Cardiac muscle cell (in vitro differentiated cells and primary cell): ENCODE data around the gene UBALD2. TPM values are rescaled to one million over a fixed set of nuclear protein-coding genes. Genes with fewer than 3 reads are reported as not detected.
A peak's percentile ranks its signal among the peaks of the same experiment; 100 is the strongest.
"Not testable (repeated sequence)": the region's sequence is repeated elsewhere in the genome, so short reads cannot be mapped to it uniquely, and the experiment has no call there.

Experiments used
- DNase-seq, 2 donors: peaks; one replicate each; pipeline versions ENCODE4 v3.0.0 to v3.0.0-alpha.2; 2010 to 2017; ENCODE audit warnings: low read depth in 1 of 2, low spot score in 1 of 2
- H3K27ac ChIP-seq: fragments of 200-600 bp; sonication (generic); 2 replicates; pipeline ENCODE4 v1.5.1; 2016
- H3K27me3 ChIP-seq: fragments of 200-600 bp; sonication (generic); 2 replicates; pipeline ENCODE4 v1.6.0; 2016; ENCODE audit warnings: control low read depth
- H3K36me3 ChIP-seq: fragments of 200-600 bp; sonication (generic); 2 replicates; pipeline ENCODE4 v1.5.1; 2016; ENCODE audit warnings: control low read depth
- H3K4me1 ChIP-seq: fragments of 200-600 bp; sonication (generic); 2 replicates; pipeline ENCODE4 v1.8.1; 2017; ENCODE audit warnings: low read depth, mild to moderate bottlenecking, mixed run types
- H3K4me3 ChIP-seq: fragments of 200-600 bp; sonication (generic); 2 replicates; pipeline ENCODE4 v1.5.1; 2016; ENCODE audit warnings: mild to moderate bottlenecking
- H3K9me3 ChIP-seq: fragments of 200-600 bp; sonication (generic); 2 replicates; pipeline ENCODE4 v1.5.1; 2017; ENCODE audit warnings: low read depth, mild to moderate bottlenecking, control low read depth
- polyA plus RNA-seq: library from polyadenylated mRNA; unstranded; fragments of >200 nt; fragmentation: Nextera tagmentation; extraction: Ambion mirVana; gene quantifications from 2 replicates; pipeline ENCODE4 v1.2.1, GENCODE V29; 2016
- total RNA-seq: library from RNA; depleted of rRNA; stranded (reverse); fragments of >200 nt; gene quantifications from 2 replicates; pipeline ENCODE4 v1.2.3, GENCODE V29; 2016
- TF ChIP-seq, protein P1 (sequence below): IDR thresholded peaks from 2 replicates; pipeline ENCODE4 v1.5.1; 2012; ENCODE audit warnings: low read depth, mild to moderate bottlenecking, low read length

Gene UBALD2
- total and polyA plus RNA-seq, 2 experiments from 2014 or later, result 13.2 to 23.2 TPM

DNA sequence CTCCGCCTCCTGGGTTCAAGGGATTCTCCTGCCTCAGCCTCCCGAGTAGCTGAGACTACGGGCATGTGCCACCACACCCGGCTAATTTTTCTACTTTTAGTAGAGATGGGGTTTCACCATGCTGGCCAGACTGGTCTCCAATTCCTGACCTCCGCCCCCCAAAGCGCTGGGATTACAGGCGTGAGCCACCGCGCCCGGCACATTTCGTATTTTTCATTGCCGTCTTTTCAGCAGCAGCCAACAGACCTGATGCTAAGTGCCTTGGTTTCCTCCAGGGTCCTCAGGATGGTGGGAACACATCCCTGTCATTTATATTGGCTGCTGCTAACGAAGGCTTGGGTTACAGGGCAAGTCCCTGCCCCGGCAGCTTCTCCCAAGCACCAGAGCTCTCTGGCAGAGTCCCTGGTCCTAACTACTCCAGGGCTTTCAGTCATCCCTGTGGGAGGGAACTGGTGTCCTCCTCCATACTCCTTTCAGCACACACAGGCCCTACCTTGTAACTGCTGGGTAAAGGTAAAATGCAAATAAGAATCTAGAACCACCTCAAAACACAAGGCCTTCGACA is 23.4 kb upstream of the UBALD2 start:
- peaks cover 9% of the 10 kb centered on the region for H3K4me1 ChIP-seq
- H3K4me3 ChIP-seq, result no peak overlapping the region
- TF ChIP-seq, protein P1, sequence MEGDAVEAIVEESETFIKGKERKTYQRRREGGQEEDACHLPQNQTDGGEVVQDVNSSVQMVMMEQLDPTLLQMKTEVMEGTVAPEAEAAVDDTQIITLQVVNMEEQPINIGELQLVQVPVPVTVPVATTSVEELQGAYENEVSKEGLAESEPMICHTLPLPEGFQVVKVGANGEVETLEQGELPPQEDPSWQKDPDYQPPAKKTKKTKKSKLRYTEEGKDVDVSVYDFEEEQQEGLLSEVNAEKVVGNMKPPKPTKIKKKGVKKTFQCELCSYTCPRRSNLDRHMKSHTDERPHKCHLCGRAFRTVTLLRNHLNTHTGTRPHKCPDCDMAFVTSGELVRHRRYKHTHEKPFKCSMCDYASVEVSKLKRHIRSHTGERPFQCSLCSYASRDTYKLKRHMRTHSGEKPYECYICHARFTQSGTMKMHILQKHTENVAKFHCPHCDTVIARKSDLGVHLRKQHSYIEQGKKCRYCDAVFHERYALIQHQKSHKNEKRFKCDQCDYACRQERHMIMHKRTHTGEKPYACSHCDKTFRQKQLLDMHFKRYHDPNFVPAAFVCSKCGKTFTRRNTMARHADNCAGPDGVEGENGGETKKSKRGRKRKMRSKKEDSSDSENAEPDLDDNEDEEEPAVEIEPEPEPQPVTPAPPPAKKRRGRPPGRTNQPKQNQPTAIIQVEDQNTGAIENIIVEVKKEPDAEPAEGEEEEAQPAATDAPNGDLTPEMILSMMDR, result no peak
- no peak for DNase-seq
- H3K9me3 ChIP-seq, result no peaks in the 10 kb centered on the region
- no peaks in the 10 kb centered on the region for H3K36me3 ChIP-seq
- H3K27me3 ChIP-seq, result peaks cover 29% of the 10 kb centered on the region
- H3K27ac ChIP-seq, result no peak overlapping the region

GRCh38 chr17:76243826-76244679 is 21.1 kb upstream of the UBALD2 start:
- H3K4me3 ChIP-seq, result no peak overlapping the region
- no peaks in the 10 kb centered on the region for H3K9me3 ChIP-seq
- no peak overlapping the region for H3K27ac ChIP-seq
- H3K36me3 ChIP-seq, result no peaks in the 10 kb centered on the region
- H3K27me3 ChIP-seq, result peaks cover 10% of the 10 kb centered on the region
- TF ChIP-seq, protein P1, result no peak
- H3K4me1 ChIP-seq, result peaks cover 14% of the 10 kb centered on the region
- peak in 1 of 2 donors; percentile 26 for DNase-seq

DNA sequence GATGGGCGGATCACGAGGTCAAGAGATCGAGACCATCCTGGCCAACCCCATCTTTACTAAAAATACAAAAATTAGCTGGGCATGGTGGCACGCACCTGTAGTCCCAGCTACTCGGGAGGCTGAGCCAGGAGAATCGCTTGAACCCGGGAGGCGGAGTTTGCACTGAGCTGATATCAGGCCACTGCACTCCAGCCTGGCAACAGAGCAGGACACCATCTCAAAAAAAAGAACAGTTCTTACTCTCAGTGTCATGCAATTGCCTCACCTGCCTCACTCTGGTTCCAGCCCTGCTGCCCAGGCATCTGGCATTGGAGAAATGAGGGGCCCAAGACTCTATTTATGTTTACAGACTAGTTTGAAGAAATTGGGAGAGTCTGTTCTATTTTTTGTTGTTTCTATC is 20.4 kb upstream of the UBALD2 start:
- peaks cover 14% of the 10 kb centered on the region for H3K4me1 ChIP-seq
- not testable (repeated sequence) for H3K27ac ChIP-seq, H3K36me3 ChIP-seq, H3K27me3 ChIP-seq, DNase-seq, H3K9me3 ChIP-seq, H3K4me3 ChIP-seq

GRCh38 chr17:76246080-76247066 is 18.8 kb upstream of the UBALD2 start:
- peak; percentile 57 to 63 for DNase-seq
- H3K27me3 ChIP-seq, result no peaks in the 10 kb centered on the region
- TF ChIP-seq, protein P1, result no peak
- peaks cover 14% of the 10 kb centered on the region for H3K4me1 ChIP-seq
- peak overlapping the region; percentile 14 for H3K27ac ChIP-seq
- no peaks in the 10 kb centered on the region for H3K9me3 ChIP-seq
- H3K4me3 ChIP-seq, result no peak overlapping the region
- H3K36me3 ChIP-seq, result no peaks in the 10 kb centered on the region

DNA sequence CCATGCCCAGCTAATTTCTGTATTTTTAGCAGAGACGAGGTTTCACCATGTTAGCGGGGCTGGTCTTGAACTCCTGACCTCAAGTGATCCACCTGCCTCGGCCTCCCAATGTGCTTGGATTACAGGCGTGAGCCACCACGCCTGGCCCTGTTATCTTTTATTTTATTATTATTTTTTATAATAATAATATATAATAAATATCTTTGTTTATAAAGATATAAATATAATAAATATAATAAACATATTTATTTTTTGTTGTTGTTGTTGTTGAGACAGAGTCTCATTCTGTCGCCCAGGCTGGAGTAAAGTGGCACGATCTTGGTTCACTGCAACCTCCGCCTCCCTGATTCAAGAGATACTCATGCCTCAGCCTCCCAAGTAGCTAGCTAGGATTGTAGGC is 17.8 kb upstream of the UBALD2 start:
- Histone ChIP-seq H3K36me3 (no peaks in the 10 kb centered on the region), H3K27me3 (no peaks in the 10 kb centered on the region), H3K27ac (no peak overlapping the region), H3K4me3 (no peak overlapping the region), H3K4me1 (peaks cover 14% of the 10 kb centered on the region), H3K9me3 (no peaks in the 10 kb centered on the region)
- TF ChIP-seq, protein P1, result no peak
- DNase-seq, result no peak
